ENCODE results near the gene ANTKMT. TPM values are rescaled to one million over a fixed set of nuclear protein-coding genes. Genes with fewer than 3 reads are reported as not detected.

The ANTKMT gene
- total RNA-seq, 2 experiments from 2014 or later: 8.1 TPM

DNA sequence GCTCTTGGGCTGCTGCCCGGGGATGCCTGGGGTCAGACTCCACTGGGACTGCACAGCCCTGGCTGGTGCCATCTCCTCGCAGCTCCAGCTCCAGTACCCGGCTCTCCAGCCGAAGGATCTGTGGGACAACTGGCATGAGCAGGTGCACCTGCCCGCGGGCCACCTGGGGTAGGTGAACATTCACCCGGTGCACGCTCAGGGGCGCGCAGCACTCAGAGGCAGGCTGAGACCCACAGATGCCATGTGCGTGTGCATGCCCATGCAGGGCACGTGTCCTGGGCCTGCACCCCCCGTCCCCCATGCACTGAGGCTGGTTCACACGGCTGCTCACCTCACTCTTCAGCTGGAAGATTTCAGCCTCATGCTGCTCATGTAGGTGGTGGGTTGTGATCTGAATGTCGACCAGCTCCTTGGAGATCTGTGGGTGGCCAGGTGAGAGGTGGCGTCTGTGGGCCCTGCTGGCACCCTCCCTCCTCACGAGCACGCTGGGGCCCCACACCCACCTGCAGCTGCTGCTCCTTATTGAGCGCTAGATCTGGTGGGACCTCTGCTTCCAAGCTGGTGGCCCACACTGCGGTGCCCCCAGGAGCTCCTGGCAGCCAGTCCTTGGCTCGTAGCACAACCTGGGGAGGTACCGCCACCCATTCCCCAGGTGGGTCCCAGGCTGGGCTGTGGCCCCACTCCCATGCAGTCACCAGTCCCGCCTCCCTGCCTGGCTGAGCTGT lies 4.7 kb downstream of the ANTKMT start:
- intact Hi-C loops (cut with DNase I, micrococcal nuclease): no loop called here
- H3K36me3 Mint-ChIP-seq (ENCODE audit: low read depth): no peaks in the 10 kb centered on the region
- no peaks in the 10 kb centered on the region for H3K27me3 Mint-ChIP-seq
- Histone ChIP-seq H3K36me3 (ENCODE audit: insufficient read depth, low read length) (no peaks in the 10 kb centered on the region), H3K4me1 (ENCODE audit: insufficient read depth, low read length) (peaks cover 44% of the 10 kb centered on the region), H3K27me3 (ENCODE audit: control insufficient read depth in 1 of 2, insufficient read depth in 2 of 2, low read length in 2 of 2) (no peaks in the 10 kb centered on the region), H3K4me3 (ENCODE audit: low read length) (no peak overlapping the region), H3K9me3 (ENCODE audit: control insufficient read depth in 1 of 2, insufficient read depth in 1 of 2, low read length in 2 of 2) (peaks cover 0 to 8% of the 10 kb centered on the region in 2 experiments), H3K27ac (ENCODE audit: low read depth in 1 of 2, low read length in 2 of 2) (no peak overlapping the region)
- TF ChIP-seq, protein P1, sequence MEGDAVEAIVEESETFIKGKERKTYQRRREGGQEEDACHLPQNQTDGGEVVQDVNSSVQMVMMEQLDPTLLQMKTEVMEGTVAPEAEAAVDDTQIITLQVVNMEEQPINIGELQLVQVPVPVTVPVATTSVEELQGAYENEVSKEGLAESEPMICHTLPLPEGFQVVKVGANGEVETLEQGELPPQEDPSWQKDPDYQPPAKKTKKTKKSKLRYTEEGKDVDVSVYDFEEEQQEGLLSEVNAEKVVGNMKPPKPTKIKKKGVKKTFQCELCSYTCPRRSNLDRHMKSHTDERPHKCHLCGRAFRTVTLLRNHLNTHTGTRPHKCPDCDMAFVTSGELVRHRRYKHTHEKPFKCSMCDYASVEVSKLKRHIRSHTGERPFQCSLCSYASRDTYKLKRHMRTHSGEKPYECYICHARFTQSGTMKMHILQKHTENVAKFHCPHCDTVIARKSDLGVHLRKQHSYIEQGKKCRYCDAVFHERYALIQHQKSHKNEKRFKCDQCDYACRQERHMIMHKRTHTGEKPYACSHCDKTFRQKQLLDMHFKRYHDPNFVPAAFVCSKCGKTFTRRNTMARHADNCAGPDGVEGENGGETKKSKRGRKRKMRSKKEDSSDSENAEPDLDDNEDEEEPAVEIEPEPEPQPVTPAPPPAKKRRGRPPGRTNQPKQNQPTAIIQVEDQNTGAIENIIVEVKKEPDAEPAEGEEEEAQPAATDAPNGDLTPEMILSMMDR (IDR thresholded peaks at IDR 0.05): no peak
- DNase-seq: no peak
- ATAC-seq (ENCODE audit: poor library complexity): no peak
- H3K4me1 Mint-ChIP-seq (ENCODE audit: low read depth): no peaks in the 10 kb centered on the region
- H3K27ac Mint-ChIP-seq: no peak overlapping the region
- CTCF ChIA-PET: no interaction called here
- no peaks in the 10 kb centered on the region for H3K9me3 Mint-ChIP-seq
- POLR2A ChIA-PET: interaction anchor here (0.8 to 5.0 kb wide), 6 partner anchors 10 to 81 kb away, joined by 3 to 30 read pairs (median 4); partner anchors contain the start of genes CHTF18, CIAO3, METRN and RPUSD1
- H3K4me3 Mint-ChIP-seq: peak overlapping the region; percentile 48

GRCh38 chr16:726188-726437 lies 5.2 kb downstream of the ANTKMT start:
- intact Hi-C loops (cut with DNase I, micrococcal nuclease): no loop called here
- H3K9me3 ChIP-seq (ENCODE audit: control insufficient read depth in 1 of 2, insufficient read depth in 1 of 2, low read length in 2 of 2): peaks cover 0 to 8% of the 10 kb centered on the region in 2 experiments
- H3K4me1 ChIP-seq (ENCODE audit: insufficient read depth, low read length): peaks cover 42% of the 10 kb centered on the region
- no peaks in the 10 kb centered on the region for H3K36me3 ChIP-seq (ENCODE audit: insufficient read depth, low read length)
- no peaks in the 10 kb centered on the region for H3K27me3 Mint-ChIP-seq
- no peaks in the 10 kb centered on the region for H3K27me3 ChIP-seq (ENCODE audit: control insufficient read depth in 1 of 2, insufficient read depth in 2 of 2, low read length in 2 of 2)
- H3K4me3 ChIP-seq (ENCODE audit: low read length): no peak overlapping the region
- H3K27ac Mint-ChIP-seq: no peak overlapping the region
- TF ChIP-seq, protein P1 (IDR thresholded peaks at IDR 0.05): no peak
- no peak overlapping the region for H3K27ac ChIP-seq (ENCODE audit: low read depth in 1 of 2, low read length in 2 of 2)
- ATAC-seq (ENCODE audit: poor library complexity) (no peak), DNase-seq (no peak)
- no peaks in the 10 kb centered on the region for H3K4me1 Mint-ChIP-seq (ENCODE audit: low read depth)
- CTCF ChIA-PET: no interaction called here
- POLR2A ChIA-PET: interaction anchor here (0.9 to 5.0 kb wide), 5 partner anchors 10 to 81 kb away, joined by 3 to 30 read pairs (median 3); partner anchors contain the start of genes CHTF18, CIAO3, METRN and RPUSD1
- H3K9me3 Mint-ChIP-seq: no peaks in the 10 kb centered on the region
- H3K36me3 Mint-ChIP-seq (ENCODE audit: low read depth): no peaks in the 10 kb centered on the region
- H3K4me3 Mint-ChIP-seq: peak overlapping the region; percentile 76

DNA sequence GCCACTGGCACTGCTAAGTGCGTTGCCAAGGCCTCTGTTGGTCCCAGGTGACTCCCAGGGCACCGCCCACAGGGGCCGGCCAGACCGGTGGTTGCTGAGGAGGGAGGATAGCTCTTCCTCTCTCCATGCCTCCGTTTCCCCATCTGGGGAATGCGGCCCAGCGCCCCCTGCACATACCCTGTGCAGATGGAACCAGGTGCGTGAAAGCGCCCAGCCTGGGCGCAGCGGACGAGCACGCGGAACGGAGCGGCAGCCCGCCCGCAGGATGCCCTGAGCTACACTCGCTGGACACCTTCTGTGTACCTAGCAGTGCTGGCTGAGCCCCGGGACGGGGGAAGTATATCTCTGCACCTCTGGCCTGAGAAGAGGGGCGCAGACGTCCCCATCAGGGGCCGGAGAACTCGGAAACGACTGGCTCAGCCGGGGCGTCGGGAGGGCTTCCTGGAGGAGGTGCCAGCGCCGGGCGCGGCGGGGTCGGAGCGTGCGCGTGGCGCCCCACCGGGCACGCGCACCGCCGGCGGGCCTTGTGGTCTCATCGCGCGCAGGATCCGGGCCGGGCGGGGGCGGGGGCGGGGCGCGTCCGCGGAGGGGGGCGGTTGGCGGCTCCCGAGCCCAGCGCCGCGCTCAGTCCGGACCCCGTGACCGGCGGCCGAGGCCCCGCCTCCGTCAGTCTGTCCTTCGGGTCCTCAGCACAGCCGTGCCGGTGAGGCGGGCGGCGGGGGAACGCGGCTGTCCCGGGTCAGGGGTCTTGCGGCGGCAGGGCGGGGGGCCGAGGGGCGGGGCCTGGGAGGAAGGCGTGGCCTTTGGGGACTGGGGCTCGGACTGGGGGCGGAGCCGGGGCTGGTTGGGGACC lies 5.7 kb downstream of the ANTKMT start, which contains the start of the genes CCDC78 and HAGHL:
TSS of gene CCDC78 (minus strand) at position 6 of the 853 bp plus-strand sequence. CDS start 76 bp downstream, outside the sequence.
TSS of gene HAGHL (plus strand) at position 669 of the 853 bp plus-strand sequence. CDS start 404 bp downstream, outside the sequence.
- CTCF ChIA-PET: no interaction called here
- intact Hi-C loops (cut with DNase I, micrococcal nuclease): no loop called here
- no peaks in the 10 kb centered on the region for H3K9me3 Mint-ChIP-seq
- no peaks in the 10 kb centered on the region for H3K27me3 Mint-ChIP-seq
- H3K4me1 Mint-ChIP-seq (ENCODE audit: low read depth): no peaks in the 10 kb centered on the region
- H3K4me3 Mint-ChIP-seq: peak within 1 kb of the TSS; percentile 76
- H3K36me3 ChIP-seq (ENCODE audit: insufficient read depth, low read length): no peaks in the 10 kb centered on the region
- H3K4me3 ChIP-seq (ENCODE audit: low read length): peak within 1 kb of the TSS; percentile 68
- H3K36me3 Mint-ChIP-seq (ENCODE audit: low read depth): no peaks in the 10 kb centered on the region
- POLR2A ChIA-PET: interaction anchor here (0.9 to 5.0 kb wide), 6 partner anchors 11 to 80 kb away, joined by 3 to 30 read pairs (median 8); partner anchors contain the start of genes CHTF18, CIAO3, METRN and RPUSD1
- H3K27me3 ChIP-seq (ENCODE audit: control insufficient read depth in 1 of 2, insufficient read depth in 2 of 2, low read length in 2 of 2): no peaks in the 10 kb centered on the region
- H3K27ac ChIP-seq (ENCODE audit: low read depth in 1 of 2, low read length in 2 of 2): no peak within 1 kb of the TSS
- no peak within 1 kb of the TSS for H3K27ac Mint-ChIP-seq
- peak in 12 of 14 experiments; percentile 41 to 81 (median 56) for DNase-seq
- TF ChIP-seq, protein P1 (IDR thresholded peaks at IDR 0.05): no peak
- H3K4me1 ChIP-seq (ENCODE audit: insufficient read depth, low read length): peaks cover 38% of the 10 kb centered on the region
- H3K9me3 ChIP-seq (ENCODE audit: control insufficient read depth in 1 of 2, insufficient read depth in 1 of 2, low read length in 2 of 2): peaks cover 0 to 6% of the 10 kb centered on the region in 2 experiments
- ATAC-seq (ENCODE audit: poor library complexity): peak; percentile 19
